HEK293 (cell line): Measurements from ENCODE around the gene ERCC5.

Experiments used
- KLF9 ChIP-seq: fragments of 450-650 bp; formaldehyde crosslinking; IDR thresholded peaks from 2 replicates; pipeline ENCODE4 v1.5.1; 2016; ENCODE audit warnings: missing biosample characterization, missing genetic modification characterization, low read depth
- MYNN ChIP-seq: fragments of 450-650 bp; formaldehyde crosslinking; IDR thresholded peaks from 2 replicates; pipeline ENCODE4 v1.5.1; 2016; ENCODE audit warnings: missing biosample characterization, missing genetic modification characterization, borderline replicate concordance
- PRDM1 ChIP-seq: fragments of 450-650 bp; formaldehyde crosslinking; IDR thresholded peaks from 2 replicates; pipeline ENCODE4; 2016; ENCODE audit warnings: missing biosample characterization, missing genetic modification characterization
- ZNF561 ChIP-seq: fragments of 450-650 bp; IDR thresholded peaks from 2 replicates; pipeline ENCODE4 v1.5.1; 2018; ENCODE audit warnings: missing biosample characterization, missing genetic modification characterization, borderline replicate concordance
- ZNF776 ChIP-seq: fragments of 450-650 bp; formaldehyde crosslinking; IDR thresholded peaks from 2 replicates; pipeline ENCODE4 v1.5.0; 2017; ENCODE audit warnings: missing biosample characterization, missing genetic modification characterization, borderline replicate concordance
- TF ChIP-seq, protein P1 (sequence below): fragments of 450-650 bp; formaldehyde crosslinking; IDR thresholded peaks from 2 replicates; pipeline ENCODE4 v1.5.1; 2016; ENCODE audit warnings: missing biosample characterization, missing genetic modification characterization

DNA sequence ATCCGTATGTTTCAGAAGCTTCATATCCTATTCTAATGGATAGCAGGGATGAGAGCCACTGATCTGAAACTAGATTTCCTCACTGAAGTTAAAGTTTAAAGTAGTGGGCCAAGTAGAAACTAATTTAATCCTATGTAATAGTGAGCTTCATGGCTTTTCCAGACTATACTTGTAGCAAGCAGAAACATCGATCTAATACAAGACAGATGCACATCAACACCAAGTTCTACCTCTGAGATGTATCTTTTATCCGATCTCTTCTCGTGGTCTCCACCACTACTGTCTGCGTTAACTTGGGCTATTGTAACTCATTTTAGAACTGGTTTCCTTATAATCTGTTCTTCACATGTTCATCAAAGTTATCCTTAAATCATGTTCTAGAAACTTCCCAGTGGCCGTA lies 3.1 kb downstream of the ERCC5 start:
- TF ChIP-seq, protein P1, sequence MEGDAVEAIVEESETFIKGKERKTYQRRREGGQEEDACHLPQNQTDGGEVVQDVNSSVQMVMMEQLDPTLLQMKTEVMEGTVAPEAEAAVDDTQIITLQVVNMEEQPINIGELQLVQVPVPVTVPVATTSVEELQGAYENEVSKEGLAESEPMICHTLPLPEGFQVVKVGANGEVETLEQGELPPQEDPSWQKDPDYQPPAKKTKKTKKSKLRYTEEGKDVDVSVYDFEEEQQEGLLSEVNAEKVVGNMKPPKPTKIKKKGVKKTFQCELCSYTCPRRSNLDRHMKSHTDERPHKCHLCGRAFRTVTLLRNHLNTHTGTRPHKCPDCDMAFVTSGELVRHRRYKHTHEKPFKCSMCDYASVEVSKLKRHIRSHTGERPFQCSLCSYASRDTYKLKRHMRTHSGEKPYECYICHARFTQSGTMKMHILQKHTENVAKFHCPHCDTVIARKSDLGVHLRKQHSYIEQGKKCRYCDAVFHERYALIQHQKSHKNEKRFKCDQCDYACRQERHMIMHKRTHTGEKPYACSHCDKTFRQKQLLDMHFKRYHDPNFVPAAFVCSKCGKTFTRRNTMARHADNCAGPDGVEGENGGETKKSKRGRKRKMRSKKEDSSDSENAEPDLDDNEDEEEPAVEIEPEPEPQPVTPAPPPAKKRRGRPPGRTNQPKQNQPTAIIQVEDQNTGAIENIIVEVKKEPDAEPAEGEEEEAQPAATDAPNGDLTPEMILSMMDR (tag by site-specific recombination): no peak
- TF ChIP-seq ZNF776 (tag by site-specific recombination) (no peak), ZNF561 (no peak), MYNN (tag by site-specific recombination) (no peak), KLF9 (tag by site-specific recombination) (no peak), PRDM1 (tag by site-specific recombination) (no peak)
